Endothelial cell (in vitro differentiated cells): ENCODE results near the gene MFSD6. TPM values are rescaled to one million over a fixed set of nuclear protein-coding genes. Genes with fewer than 3 reads are reported as not detected.

Experiments
- DNase-seq: peaks from one replicate; pipeline ENCODE4 v3.0.0; 2021; ENCODE audit warnings: low spot score
- H3K27ac Mint-ChIP-seq: one replicate; pipeline ENCODE4 v1.8.0; 2021; ENCODE audit warnings: mixed read lengths, inconsistent platforms; ENCODE audit not compliant: unreplicated experiment
- H3K27me3 Mint-ChIP-seq: one replicate; pipeline ENCODE4 v1.8.0; 2021; ENCODE audit warnings: mild to moderate bottlenecking, moderate library complexity, mixed read lengths, inconsistent platforms; ENCODE audit not compliant: unreplicated experiment
- H3K36me3 Mint-ChIP-seq: one replicate; pipeline ENCODE4 v1.8.0; 2021; ENCODE audit warnings: mild to moderate bottlenecking, low read depth, mixed read lengths, inconsistent platforms; ENCODE audit not compliant: unreplicated experiment
- H3K4me1 Mint-ChIP-seq: one replicate; pipeline ENCODE4 v1.8.0; 2021; ENCODE audit warnings: mild to moderate bottlenecking, mixed read lengths, inconsistent platforms; ENCODE audit not compliant: unreplicated experiment
- H3K4me3 Mint-ChIP-seq: one replicate; pipeline ENCODE4 v1.8.0; 2021; ENCODE audit warnings: mild to moderate bottlenecking, mixed read lengths, inconsistent platforms; ENCODE audit not compliant: unreplicated experiment
- H3K9me3 Mint-ChIP-seq: one replicate; pipeline ENCODE4 v1.8.0; 2021; ENCODE audit warnings: mixed read lengths, inconsistent platforms; ENCODE audit not compliant: unreplicated experiment
- total RNA-seq: library from RNA; stranded (reverse); fragmentation: NEBNext Ultra II Directional; extraction: Animal tissue kit (Norgen Biotek cat#: 25700); gene quantifications from one replicate; pipeline ENCODE4 v1.2.1, GENCODE V29; 2021; ENCODE audit not compliant: unreplicated experiment
- TF ChIP-seq, protein P1 (sequence below): fragments of 200-600 bp; sonication (generic); IDR thresholded peaks from one replicate; pipeline ENCODE4 v1.5.0; 2021; ENCODE audit warnings: antibody characterized with exemption; ENCODE audit not compliant: unreplicated experiment

Gene MFSD6
- total RNA-seq, 1 donor from 2014 or later = 2.4 TPM

DNA sequence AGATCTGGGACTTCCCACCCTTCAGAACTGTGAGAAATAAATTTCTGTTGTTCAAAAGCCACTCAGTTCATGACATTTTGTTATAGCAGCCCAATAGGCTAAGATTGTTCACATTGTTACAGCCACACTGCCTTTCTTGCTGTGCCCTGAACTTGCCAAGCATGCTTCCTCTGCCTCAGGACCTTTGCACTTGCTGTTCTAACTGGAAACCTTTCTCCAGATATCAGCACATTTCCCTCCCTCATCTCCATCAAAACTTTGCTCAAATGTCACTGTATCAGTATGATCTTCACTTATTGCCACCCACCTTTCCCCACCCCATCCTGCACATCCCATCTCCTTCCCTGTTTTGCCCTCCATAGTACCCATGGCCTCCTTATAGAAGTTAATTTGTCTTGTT lies 32.1 kb upstream of the MFSD6 start:
- TF ChIP-seq, protein P1, sequence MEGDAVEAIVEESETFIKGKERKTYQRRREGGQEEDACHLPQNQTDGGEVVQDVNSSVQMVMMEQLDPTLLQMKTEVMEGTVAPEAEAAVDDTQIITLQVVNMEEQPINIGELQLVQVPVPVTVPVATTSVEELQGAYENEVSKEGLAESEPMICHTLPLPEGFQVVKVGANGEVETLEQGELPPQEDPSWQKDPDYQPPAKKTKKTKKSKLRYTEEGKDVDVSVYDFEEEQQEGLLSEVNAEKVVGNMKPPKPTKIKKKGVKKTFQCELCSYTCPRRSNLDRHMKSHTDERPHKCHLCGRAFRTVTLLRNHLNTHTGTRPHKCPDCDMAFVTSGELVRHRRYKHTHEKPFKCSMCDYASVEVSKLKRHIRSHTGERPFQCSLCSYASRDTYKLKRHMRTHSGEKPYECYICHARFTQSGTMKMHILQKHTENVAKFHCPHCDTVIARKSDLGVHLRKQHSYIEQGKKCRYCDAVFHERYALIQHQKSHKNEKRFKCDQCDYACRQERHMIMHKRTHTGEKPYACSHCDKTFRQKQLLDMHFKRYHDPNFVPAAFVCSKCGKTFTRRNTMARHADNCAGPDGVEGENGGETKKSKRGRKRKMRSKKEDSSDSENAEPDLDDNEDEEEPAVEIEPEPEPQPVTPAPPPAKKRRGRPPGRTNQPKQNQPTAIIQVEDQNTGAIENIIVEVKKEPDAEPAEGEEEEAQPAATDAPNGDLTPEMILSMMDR = no peak
- peaks cover 3% of the 10 kb centered on the region for H3K27me3 Mint-ChIP-seq
- no peak for DNase-seq
- peaks cover 14% of the 10 kb centered on the region for H3K4me1 Mint-ChIP-seq
- no peaks in the 10 kb centered on the region for H3K9me3 Mint-ChIP-seq
- H3K4me3 Mint-ChIP-seq = no peak overlapping the region
- H3K27ac Mint-ChIP-seq = no peak overlapping the region
- no peaks in the 10 kb centered on the region for H3K36me3 Mint-ChIP-seq

DNA sequence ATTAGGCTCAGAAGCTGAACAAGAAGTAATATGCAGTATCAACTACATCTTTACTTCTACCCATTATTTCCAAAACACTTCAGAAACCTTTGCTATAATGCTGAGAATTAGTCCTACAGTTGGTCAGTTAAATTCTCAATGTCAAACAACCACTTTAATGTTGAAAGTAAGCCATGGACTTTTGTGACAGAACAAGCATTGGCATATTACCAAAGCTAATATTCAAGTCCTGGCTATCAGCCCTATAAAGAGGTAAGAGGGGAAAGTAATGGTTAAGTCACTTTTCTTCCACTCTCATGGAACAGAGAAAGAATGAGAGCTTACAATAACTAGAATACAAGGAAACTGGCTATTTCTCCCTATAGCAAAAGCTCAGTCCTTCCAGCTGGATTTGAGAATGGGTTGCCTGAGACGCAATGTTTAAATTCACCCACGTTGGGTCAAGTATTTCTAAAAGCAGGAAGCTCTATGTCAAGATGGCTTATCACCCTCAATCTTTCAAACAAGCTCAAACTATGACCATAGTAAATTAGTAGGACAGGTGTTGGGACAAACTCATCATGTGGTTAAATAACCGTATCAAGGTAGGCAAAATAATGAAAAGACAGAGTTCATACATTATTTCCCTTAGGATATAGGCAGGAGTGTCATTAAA lies 31.4 kb upstream of the MFSD6 start:
- TF ChIP-seq, protein P1 = no peak
- H3K36me3 Mint-ChIP-seq = no peaks in the 10 kb centered on the region
- DNase-seq = no peak
- H3K4me1 Mint-ChIP-seq = peaks cover 20% of the 10 kb centered on the region
- H3K27me3 Mint-ChIP-seq = peaks cover 3% of the 10 kb centered on the region
- no peak overlapping the region for H3K4me3 Mint-ChIP-seq
- H3K9me3 Mint-ChIP-seq = no peaks in the 10 kb centered on the region
- H3K27ac Mint-ChIP-seq = no peak overlapping the region

DNA sequence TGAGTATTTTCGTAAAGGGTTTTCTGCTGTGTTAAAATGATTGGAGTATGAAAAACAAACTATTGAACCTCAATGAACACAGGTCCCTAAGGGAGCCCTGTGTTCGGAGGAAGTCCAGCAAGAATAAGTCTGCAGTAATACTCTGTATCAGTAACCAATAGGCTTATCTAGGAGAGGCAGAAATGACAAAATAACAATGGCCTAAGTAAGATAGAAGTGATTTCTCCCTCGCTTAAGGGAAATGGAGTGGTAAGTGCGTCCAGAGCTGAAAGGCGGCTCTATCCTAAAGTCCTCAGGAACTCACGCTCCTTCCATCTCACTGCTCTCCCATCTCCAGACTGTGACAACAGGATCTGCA lies 29.3 kb upstream of the MFSD6 start:
- no peak for DNase-seq
- TF ChIP-seq, protein P1 = no peak
- Mint-ChIP-seq H3K4me1 (peaks cover 21% of the 10 kb centered on the region), H3K4me3 (no peak overlapping the region), H3K27ac (peak overlapping the region; percentile 50), H3K27me3 (peaks cover 3% of the 10 kb centered on the region), H3K36me3 (no peaks in the 10 kb centered on the region), H3K9me3 (no peaks in the 10 kb centered on the region)

DNA sequence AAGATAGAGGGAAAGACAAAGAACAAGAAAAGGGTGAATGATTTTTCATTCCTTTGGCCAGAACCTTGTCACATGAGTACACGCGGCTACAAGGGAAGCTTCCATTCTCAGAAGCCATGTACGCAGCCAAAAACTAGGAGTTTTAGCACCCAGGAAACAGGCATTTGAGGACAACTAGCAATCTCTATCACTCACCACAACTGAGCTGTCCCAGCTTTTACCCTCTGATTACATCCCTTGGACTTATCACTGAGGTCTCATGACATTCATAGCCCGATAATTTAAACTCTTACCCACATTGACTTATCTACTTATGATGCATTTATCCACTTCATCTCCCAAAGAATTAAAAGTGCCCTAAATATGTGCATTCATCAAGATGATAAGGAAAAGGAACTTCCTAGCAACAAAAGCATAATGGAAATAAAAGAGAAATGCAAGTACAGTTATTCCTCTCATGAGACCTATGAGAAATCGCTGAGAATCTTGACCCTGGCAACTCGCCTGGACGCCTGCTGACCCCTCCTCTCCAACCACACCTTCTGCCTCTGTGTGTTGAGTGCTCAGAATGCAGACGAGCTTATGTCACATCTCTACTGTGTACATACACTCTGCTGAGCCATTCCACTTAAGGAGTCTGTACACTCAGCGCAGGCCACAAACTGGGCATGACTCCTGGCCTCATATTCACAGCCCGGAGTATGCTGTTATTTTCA lies 28.7 kb upstream of the MFSD6 start:
- peaks cover 21% of the 10 kb centered on the region for H3K4me1 Mint-ChIP-seq
- H3K4me3 Mint-ChIP-seq = no peak overlapping the region
- DNase-seq = no peak
- H3K27me3 Mint-ChIP-seq = peaks cover 3% of the 10 kb centered on the region
- no peaks in the 10 kb centered on the region for H3K9me3 Mint-ChIP-seq
- TF ChIP-seq, protein P1 = no peak
- no peak overlapping the region for H3K27ac Mint-ChIP-seq
- H3K36me3 Mint-ChIP-seq = no peaks in the 10 kb centered on the region

DNA sequence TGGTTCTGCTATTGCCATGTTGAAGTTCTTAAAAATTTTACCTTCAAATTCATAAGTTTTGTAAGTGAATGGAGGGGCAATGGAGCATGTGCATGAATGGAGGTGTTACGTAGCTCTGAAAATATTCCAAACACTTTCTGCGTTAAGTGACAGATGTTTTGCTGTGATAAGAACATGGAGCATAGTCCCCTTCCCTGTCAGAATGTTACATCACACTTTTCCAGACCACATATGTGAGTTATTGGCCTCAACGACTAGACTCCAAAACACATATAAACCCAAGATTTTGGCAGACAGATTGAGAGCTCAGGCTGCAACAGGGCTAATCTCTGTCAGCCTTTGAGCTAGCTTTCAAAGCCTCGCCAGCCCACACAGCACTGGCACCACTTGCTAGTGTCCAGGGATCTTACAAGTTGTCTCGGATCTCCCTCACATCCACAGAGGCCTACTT lies 27.2 kb upstream of the MFSD6 start:
- Mint-ChIP-seq H3K36me3 (no peaks in the 10 kb centered on the region), H3K27ac (no peak overlapping the region), H3K4me1 (peaks cover 21% of the 10 kb centered on the region), H3K9me3 (no peaks in the 10 kb centered on the region), H3K27me3 (no peaks in the 10 kb centered on the region), H3K4me3 (no peak overlapping the region)
- DNase-seq = no peak
- TF ChIP-seq, protein P1 = no peak
